ENCODE measurements around the gene PALLD. TPM values are rescaled to one million over a fixed set of nuclear protein-coding genes. Genes with fewer than 3 reads are reported as not detected.

The PALLD gene
- total RNA-seq, 1 experiment from 2014 or later, result 18.3 TPM

- Histone ChIP-seq H3T11ph (ENCODE audit: low read length) (no peak overlapping the region), H4K20me1 (ENCODE audit: control insufficient read depth, insufficient read depth, insufficient read length) (no peaks in the 10 kb centered on the region), H3K4me2 (ENCODE audit: insufficient read depth, insufficient read length, low read length) (no peak overlapping the region), H3K9me3 (ENCODE audit: control insufficient read depth, low read depth, low read length) (no peaks in the 10 kb centered on the region), H4K5ac (ENCODE audit: insufficient read length, low read depth, low read length) (no peak overlapping the region), H3K27me3 (ENCODE audit: insufficient read depth, low read length) (no peaks in the 10 kb centered on the region), H2BK15ac (ENCODE audit: low read depth, low read length) (no peak overlapping the region), H2BK5ac (ENCODE audit: insufficient read length, low read length) (no peak overlapping the region), H3K23me2 (ENCODE audit: insufficient read length, low read depth, low read length, poor library complexity, severe bottlenecking) (no peaks in the 10 kb centered on the region), H3K27ac (ENCODE audit: insufficient read length, low read depth, low read length) (no peak overlapping the region), H2AFZ (ENCODE audit: low read length) (no peak overlapping the region), H2BK12ac (ENCODE audit: insufficient read length, low read depth, low read length) (no peak overlapping the region), H3K18ac (ENCODE audit: insufficient read length, low read depth, low read length) (no peak overlapping the region), H2BK20ac (ENCODE audit: low read depth, low read length, poor library complexity, severe bottlenecking) (no peak overlapping the region), H3K14ac (ENCODE audit: insufficient read depth, low read length) (no peak overlapping the region), H2AK5ac (ENCODE audit: insufficient read length, low read length) (no peak overlapping the region), H3K79me2 (ENCODE audit: insufficient read depth, low read length) (peaks cover 1% of the 10 kb centered on the region; the same call in 1 of the 2 replicates), H3K23ac (ENCODE audit: insufficient read length, low read depth, low read length) (no peak overlapping the region), H3K79me1 (ENCODE audit: insufficient read depth, low read depth, low read length, poor library complexity, severe bottlenecking) (no peaks in the 10 kb centered on the region), H4K8ac (replicated peaks; ENCODE audit: insufficient read length, low read depth, low read length) (no peak overlapping the region), H2BK120ac (ENCODE audit: low read depth, low read length, poor library complexity, severe bottlenecking) (no peak overlapping the region), H3K4me1 (ENCODE audit: insufficient read depth, low read length) (peaks cover 12% of the 10 kb centered on the region), H3K9ac (ENCODE audit: extremely low read depth, insufficient read length, low read length) (no peak overlapping the region), H4K91ac (ENCODE audit: insufficient read length, low read depth, low read length) (no peak overlapping the region), H3K56ac (ENCODE audit: insufficient read length, low read depth, low read length) (no peak overlapping the region), H3K4ac (ENCODE audit: low read depth, low read length) (no peak overlapping the region)
- no peak overlapping the region for H3K27ac Mint-ChIP-seq
- TF ChIP-seq, protein P1, sequence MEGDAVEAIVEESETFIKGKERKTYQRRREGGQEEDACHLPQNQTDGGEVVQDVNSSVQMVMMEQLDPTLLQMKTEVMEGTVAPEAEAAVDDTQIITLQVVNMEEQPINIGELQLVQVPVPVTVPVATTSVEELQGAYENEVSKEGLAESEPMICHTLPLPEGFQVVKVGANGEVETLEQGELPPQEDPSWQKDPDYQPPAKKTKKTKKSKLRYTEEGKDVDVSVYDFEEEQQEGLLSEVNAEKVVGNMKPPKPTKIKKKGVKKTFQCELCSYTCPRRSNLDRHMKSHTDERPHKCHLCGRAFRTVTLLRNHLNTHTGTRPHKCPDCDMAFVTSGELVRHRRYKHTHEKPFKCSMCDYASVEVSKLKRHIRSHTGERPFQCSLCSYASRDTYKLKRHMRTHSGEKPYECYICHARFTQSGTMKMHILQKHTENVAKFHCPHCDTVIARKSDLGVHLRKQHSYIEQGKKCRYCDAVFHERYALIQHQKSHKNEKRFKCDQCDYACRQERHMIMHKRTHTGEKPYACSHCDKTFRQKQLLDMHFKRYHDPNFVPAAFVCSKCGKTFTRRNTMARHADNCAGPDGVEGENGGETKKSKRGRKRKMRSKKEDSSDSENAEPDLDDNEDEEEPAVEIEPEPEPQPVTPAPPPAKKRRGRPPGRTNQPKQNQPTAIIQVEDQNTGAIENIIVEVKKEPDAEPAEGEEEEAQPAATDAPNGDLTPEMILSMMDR (conservative IDR thresholded peaks at IDR 0.05), result no peak
- H3K4me3 Mint-ChIP-seq, result no peak overlapping the region
- DNase-seq, result no peak
- H3K4me1 Mint-ChIP-seq, result peaks cover 41% of the 10 kb centered on the region in 2 experiments
- H3K9me3 Mint-ChIP-seq, result no peaks in the 10 kb centered on the region
- WGBS (ENCODE audit: extremely low coverage, insufficient read length, low lambda C conversion rate), result no CpG with 5 or more reads among the region's 4 CpGs
- H3K27me3 Mint-ChIP-seq (ENCODE audit: low read depth), result no peaks in the 10 kb centered on the region
- H3K36me3 Mint-ChIP-seq (ENCODE audit: insufficient read depth in 1 of 3, low read depth in 3 of 3), result peaks cover 0 to 2% (median 0%) of the 10 kb centered on the region in 3 experiments; a peak in 1 of 7 replicates
These were observed 115.7 kb downstream of the PALLD start for GRCh38 chr4:168612450-168613135.

Data from H9 (cell line).